Measurements from ENCODE around the gene PI16. TPM values are rescaled to one million over a fixed set of nuclear protein-coding genes. Genes with fewer than 3 reads are reported as not detected.

Gene PI16
- total RNA-seq, 2 experiments from 2014 or later = 0.30 TPM; not detected in 1

DNA sequence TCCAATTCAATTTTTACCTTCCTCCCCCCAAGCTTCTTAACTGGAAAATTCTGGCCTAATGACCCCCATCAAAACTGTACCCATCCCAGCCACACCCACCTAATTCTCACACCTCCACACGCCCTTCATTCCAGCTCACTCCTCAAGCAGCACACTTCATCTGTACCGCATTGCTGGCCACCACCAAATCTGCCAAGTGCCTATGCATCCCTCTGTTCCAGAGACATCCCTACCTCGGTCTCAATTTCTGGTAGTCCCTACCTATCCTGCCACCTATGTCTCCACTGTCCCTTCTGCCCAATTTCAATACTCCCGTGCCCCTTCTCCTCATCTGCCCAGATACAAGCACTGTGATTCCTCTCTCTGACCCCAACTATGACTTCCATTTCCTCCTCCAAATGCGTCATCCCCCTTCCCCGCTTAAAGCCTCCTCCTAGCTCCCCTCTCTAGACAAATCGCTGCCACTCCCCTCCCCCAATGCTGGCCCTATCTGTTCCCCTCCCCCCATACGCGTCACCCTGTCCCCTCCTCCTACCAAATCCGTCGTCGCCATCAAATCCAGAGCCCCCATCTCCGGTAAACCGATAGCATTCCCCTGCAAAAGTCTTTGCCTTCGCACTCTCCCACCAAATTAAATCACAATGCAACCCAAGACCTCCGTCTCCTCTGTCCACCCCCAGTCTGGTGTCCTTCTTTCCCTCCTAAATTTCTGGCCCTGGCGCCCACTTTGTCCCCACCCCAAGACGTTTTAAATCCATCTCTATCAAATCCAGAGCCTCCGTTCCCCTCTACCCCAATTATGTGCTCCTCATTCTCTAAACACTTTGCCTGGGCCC is 30.3 kb downstream of the PI16 start:
- Histone ChIP-seq H3K9me2 (ENCODE audit: insufficient read depth, low read length) (no peaks in the 10 kb centered on the region), H3K79me2 (ENCODE audit: insufficient read depth, low read depth, low read length) (peaks cover 40% of the 10 kb centered on the region), H3K4me3 (ENCODE audit: low read depth, low read length, poor library complexity, severe bottlenecking) (peak overlapping the region; percentile 98), H4K20me1 (ENCODE audit: insufficient read depth, low read length) (peaks cover 15% of the 10 kb centered on the region), H3K4me2 (ENCODE audit: low read length) (peak overlapping the region; percentile 89), H3K9me3 (ENCODE audit: low read length) (no peaks in the 10 kb centered on the region), H3K36me3 (ENCODE audit: insufficient read depth, low read length) (peaks cover 11% of the 10 kb centered on the region; the same call in 1 of the 2 replicates), H3K4me1 (ENCODE audit: insufficient read depth, low read length, poor library complexity, severe bottlenecking) (peaks cover 33% of the 10 kb centered on the region), H2AFZ (ENCODE audit: low read length) (no peak overlapping the region), H3K27ac (ENCODE audit: low read depth, low read length, poor library complexity, severe bottlenecking) (no peak overlapping the region)
- intact Hi-C loops (cut with micrococcal nuclease; ENCODE audit: unreplicated experiment) = no loop called here
- no peak for DNase-seq (ENCODE audit: low spot score)
- POLR2A ChIA-PET = interaction anchor here (0.9 to 4.0 kb wide), 2 partner anchors 22 to 23 kb away, joined by 4 to 32 read pairs; partner anchors contain the start of gene FGD2
- no TSS peak for BruUV-seq (replicated peaks)
- CTCF ChIA-PET (ENCODE audit: unreplicated experiment) = interaction anchor here (0.5 kb wide), 1 partner anchor 227 kb away, joined by 3 read pairs; no protein-coding TSS in a partner anchor
- TF ChIP-seq, protein P1, sequence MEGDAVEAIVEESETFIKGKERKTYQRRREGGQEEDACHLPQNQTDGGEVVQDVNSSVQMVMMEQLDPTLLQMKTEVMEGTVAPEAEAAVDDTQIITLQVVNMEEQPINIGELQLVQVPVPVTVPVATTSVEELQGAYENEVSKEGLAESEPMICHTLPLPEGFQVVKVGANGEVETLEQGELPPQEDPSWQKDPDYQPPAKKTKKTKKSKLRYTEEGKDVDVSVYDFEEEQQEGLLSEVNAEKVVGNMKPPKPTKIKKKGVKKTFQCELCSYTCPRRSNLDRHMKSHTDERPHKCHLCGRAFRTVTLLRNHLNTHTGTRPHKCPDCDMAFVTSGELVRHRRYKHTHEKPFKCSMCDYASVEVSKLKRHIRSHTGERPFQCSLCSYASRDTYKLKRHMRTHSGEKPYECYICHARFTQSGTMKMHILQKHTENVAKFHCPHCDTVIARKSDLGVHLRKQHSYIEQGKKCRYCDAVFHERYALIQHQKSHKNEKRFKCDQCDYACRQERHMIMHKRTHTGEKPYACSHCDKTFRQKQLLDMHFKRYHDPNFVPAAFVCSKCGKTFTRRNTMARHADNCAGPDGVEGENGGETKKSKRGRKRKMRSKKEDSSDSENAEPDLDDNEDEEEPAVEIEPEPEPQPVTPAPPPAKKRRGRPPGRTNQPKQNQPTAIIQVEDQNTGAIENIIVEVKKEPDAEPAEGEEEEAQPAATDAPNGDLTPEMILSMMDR (conservative IDR thresholded peaks at IDR 0.05; ENCODE audit: low read length) = no peak
- TF ChIP-seq EZH2phosphoT487 (IDR thresholded peaks at IDR 0.05; ENCODE audit: borderline replicate concordance, low read depth, low read length) = no peak

DNA sequence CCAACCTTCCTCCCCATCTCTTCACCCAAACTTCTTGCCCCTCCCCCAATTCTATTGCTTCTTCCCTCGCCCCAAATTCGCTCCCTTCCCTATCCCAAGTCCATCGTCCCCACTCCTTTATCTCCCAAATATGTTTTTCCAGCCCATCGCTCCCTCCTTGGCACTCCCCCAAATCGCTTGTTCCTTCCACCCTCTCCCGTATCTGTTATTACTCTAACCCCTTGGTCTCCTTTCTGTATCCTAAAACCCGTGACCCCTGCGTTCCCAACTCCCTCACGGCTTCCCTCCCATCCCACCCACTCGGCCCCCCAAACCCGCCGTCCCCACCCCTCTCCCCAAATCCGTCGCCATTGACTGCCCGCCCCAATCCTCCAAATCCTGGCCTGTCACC is 30.9 kb downstream of the PI16 start:
- peak overlapping the region; percentile 79; the same call in 1 of the 2 replicates for H2AFZ ChIP-seq (ENCODE audit: low read length)
- no TSS peak for BruUV-seq (replicated peaks)
- H3K4me2 ChIP-seq (ENCODE audit: low read length) = peak overlapping the region; percentile 89
- no peaks in the 10 kb centered on the region for H3K9me2 ChIP-seq (ENCODE audit: insufficient read depth, low read length)
- peaks cover 9% of the 10 kb centered on the region; the same call in 1 of the 2 replicates for H3K36me3 ChIP-seq (ENCODE audit: insufficient read depth, low read length)
- peaks cover 36% of the 10 kb centered on the region for H3K4me1 ChIP-seq (ENCODE audit: insufficient read depth, low read length, poor library complexity, severe bottlenecking)
- no peak for TF ChIP-seq EZH2phosphoT487 (IDR thresholded peaks at IDR 0.05; ENCODE audit: borderline replicate concordance, low read depth, low read length)
- TF ChIP-seq, protein P1 (conservative IDR thresholded peaks at IDR 0.05; ENCODE audit: low read length) = no peak
- no peaks in the 10 kb centered on the region for H3K9me3 ChIP-seq (ENCODE audit: low read length)
- peak overlapping the region; percentile 98 for H3K4me3 ChIP-seq (ENCODE audit: low read depth, low read length, poor library complexity, severe bottlenecking)
- H3K27ac ChIP-seq (ENCODE audit: low read depth, low read length, poor library complexity, severe bottlenecking) = peak overlapping the region; percentile 49
- no peak for DNase-seq (ENCODE audit: low spot score)
- ChIA-PET CTCF (ENCODE audit: unreplicated experiment) (interaction anchor here (1.0 to 1.1 kb wide), 2 partner anchors 8 to 16 kb away, joined by 3 to 4 read pairs; no protein-coding TSS in a partner anchor), POLR2A (interaction anchor here (0.6 to 4.0 kb wide), 6 partner anchors 17 to 172 kb away, joined by 3 to 32 read pairs (median 4); partner anchors contain the start of gene FGD2)
- intact Hi-C loops (cut with micrococcal nuclease; ENCODE audit: unreplicated experiment) = no loop called here
- H3K79me2 ChIP-seq (ENCODE audit: insufficient read depth, low read depth, low read length) = peaks cover 40% of the 10 kb centered on the region
- H4K20me1 ChIP-seq (ENCODE audit: insufficient read depth, low read length) = peaks cover 15% of the 10 kb centered on the region

All from OCI-LY7 (cell line).